Endothelial cell of umbilical vein (primary cell): ENCODE data around the gene MECP2. TPM values are rescaled to one million over a fixed set of nuclear protein-coding genes. Genes with fewer than 3 reads are reported as not detected.
A peak's percentile ranks its signal among the peaks of the same experiment; 100 is the strongest.

Source experiments
- BruUV-seq: library from RNA; stranded (reverse); fragments of 400-500 nt; replicated peaks from 2 replicates; lab custom pipeline; 2021; lab: Mats Ljungman, UMichigan
- CTCF ChIA-PET: fragments of 300-600, 350-600 bp; sonication (Branson Sonifier 250); formaldehyde crosslinking; loops from one replicate; lab custom pipeline; 2021; ENCODE audit warnings: antibody characterized with exemption, inconsistent platforms; lab: Charles Lee
- POLR2A ChIA-PET: fragments of 300-600, 350-600 bp; sonication (Branson Sonifier 250); formaldehyde crosslinking; loops from one replicate; lab custom pipeline; 2021; ENCODE audit warnings: antibody characterized with exemption, inconsistent platforms; lab: Charles Lee
- DNase-seq: peaks from one replicate; pipeline ENCODE4 v3.0.0-alpha.2; 2011; ENCODE audit warnings: low read depth, low spot score
- FAIRE-seq: peaks from 2 replicates; lab custom pipeline; 2011; peaks lifted over from hg19 to GRCh38; lab: Jason Lieb, UNC
- H2AFZ ChIP-seq: 2 replicates; pipeline ENCODE4 v1.6.0; 2012; ENCODE audit warnings: low read depth, low read length, control low read depth, inconsistent platforms
- H3K27ac ChIP-seq: 2 replicates; pipeline ENCODE4 v1.5.1; 2011; ENCODE audit warnings: low read depth, mild to moderate bottlenecking, control low read depth, low read length, moderate library complexity; ENCODE audit not compliant: insufficient read depth
- H3K27me3 ChIP-seq, 2 experiments: 2 replicates each; pipeline versions ENCODE4 v1.6.0 to v1.6.1; 2011; ENCODE audit warnings: low read length in 2 of 2, mixed read lengths in 1 of 2; ENCODE audit not compliant: control insufficient read depth in 2 of 2, insufficient read depth in 2 of 2
- H3K36me3 ChIP-seq, 2 experiments: 2 replicates in 1 of 2; 3 replicates in 1 of 2; pipeline ENCODE4 v1.5.1; 2011; ENCODE audit warnings: low read length in 2 of 2, mild to moderate bottlenecking in 1 of 2, moderate library complexity in 1 of 2; ENCODE audit not compliant: control insufficient read depth in 2 of 2, insufficient read depth in 2 of 2; ENCODE audit errors: extremely low read depth in 1 of 2
- H3K4me1 ChIP-seq: 3 replicates; pipeline ENCODE4 v1.5.1; 2011; ENCODE audit warnings: mild to moderate bottlenecking, low read length; ENCODE audit not compliant: control insufficient read depth, insufficient read depth; ENCODE audit errors: extremely low read depth
- H3K4me2 ChIP-seq: 2 replicates; pipeline ENCODE4 v1.6.1; 2011; ENCODE audit warnings: low read length, control low read depth, mixed read lengths; ENCODE audit not compliant: insufficient read depth
- H3K4me3 ChIP-seq, 3 experiments: fragments of 200-600 bp in 1 of 3; sonication (generic), shearing (Covaris generic) in 1 of 3; replicated peaks in 1 of 3; 2 replicates each; pipeline ENCODE4 v1.5.1; 2011 to 2016; ENCODE audit warnings: control low read depth in 3 of 3, low read length in 3 of 3, mild to moderate bottlenecking in 2 of 3, inconsistent platforms in 1 of 3, low read depth in 1 of 3, moderate library complexity in 1 of 3; ENCODE audit not compliant: insufficient read depth in 1 of 3
- H3K79me2 ChIP-seq: 2 replicates; pipeline ENCODE4 v1.6.0; 2012; ENCODE audit warnings: low read length, inconsistent platforms; ENCODE audit not compliant: control insufficient read depth, insufficient read depth
- H3K9ac ChIP-seq: replicated peaks from 2 replicates; pipeline ENCODE3; 2011; ENCODE audit warnings: low read length, control low read depth; ENCODE audit not compliant: insufficient read depth; ENCODE audit errors: extremely low read depth
- H3K9me1 ChIP-seq: replicated peaks from 3 replicates; pipeline ENCODE4 v1.6.0; 2011; ENCODE audit warnings: mild to moderate bottlenecking, low read length; ENCODE audit not compliant: control insufficient read depth, insufficient read depth; ENCODE audit errors: extremely low read depth
- H3K9me3 ChIP-seq: replicated peaks from 2 replicates; pipeline ENCODE4 v1.5.1; 2012; ENCODE audit warnings: low read length, inconsistent platforms; ENCODE audit not compliant: control insufficient read depth, insufficient read depth
- H4K20me1 ChIP-seq: replicated peaks from 2 replicates; pipeline ENCODE3; 2011; ENCODE audit warnings: mild to moderate bottlenecking, low read length; ENCODE audit not compliant: control insufficient read depth, insufficient read depth; ENCODE audit errors: extremely low read depth
- EZH2 ChIP-seq: IDR thresholded peaks from 2 replicates; pipeline ENCODE4 v1.6.1; 2012; ENCODE audit warnings: borderline replicate concordance, low read depth, mild to moderate bottlenecking, moderate library complexity, low read length, inconsistent platforms; ENCODE audit not compliant: severe bottlenecking
- FOS ChIP-seq: IDR thresholded peaks from 2 replicates; pipeline ENCODE4 v1.6.1; 2011; ENCODE audit warnings: mild to moderate bottlenecking, low read length, moderate library complexity, borderline replicate concordance; ENCODE audit not compliant: insufficient read depth
- GATA2 ChIP-seq: IDR thresholded peaks from 2 replicates; pipeline ENCODE4 v1.7.0; 2011; ENCODE audit warnings: low read depth, mild to moderate bottlenecking, moderate library complexity, mixed read lengths, low read length; ENCODE audit not compliant: insufficient read length, insufficient read depth
- JUN ChIP-seq: IDR thresholded peaks from 2 replicates; pipeline ENCODE4 v1.6.1; 2011; ENCODE audit warnings: borderline replicate concordance, low read depth; ENCODE audit not compliant: insufficient read length, insufficient read depth
- MYC ChIP-seq: IDR thresholded peaks from one replicate; pipeline ENCODE4 v1.6.1; 2011; ENCODE audit warnings: mild to moderate bottlenecking, low read depth, low read length
- POLR2A ChIP-seq: IDR thresholded peaks from 2 replicates; pipeline ENCODE4 v1.6.1; 2012; ENCODE audit warnings: low read depth, mild to moderate bottlenecking, control low read depth, low read length
- POLR2AphosphoS5 ChIP-seq: IDR thresholded peaks from 2 replicates; pipeline ENCODE4 v1.6.1; 2012; ENCODE audit warnings: low read depth, mild to moderate bottlenecking, control low read depth, low read length, moderate library complexity; ENCODE audit not compliant: insufficient read depth
- dilution Hi-C: fragments of 300-500 bp; cut with MboI; formaldehyde crosslinking; loops from one replicate; pipeline ENCODE4 v1.15.0; 2019; ENCODE audit warnings: low sequenced_read_pairs; ENCODE audit not compliant: extremely low pct_ligation_motif_present
- intact Hi-C: fragments of 100-400 bp; cut with micrococcal nuclease; formaldehyde crosslinking; loops from one replicate; pipeline ENCODE4 v1.10.0; 2022
- polyA plus RNA-seq, 4 experiments: library from polyadenylated mRNA; depleted of rRNA in 3 of 4; stranded (reverse) in 3 of 4; unstranded in 1 of 4; fragments of >200 nt; gene quantifications; 2 replicates each; pipeline versions ENCODE4 v1.2.1 to v1.2.3, GENCODE V29; 2011 to 2012; ENCODE audit warnings: missing spikeins in 1 of 4
- total RNA-seq: library from RNA; stranded (reverse); gene quantifications from 2 replicates; pipeline ENCODE4 v1.2.3, GENCODE V29; 2021
- TF ChIP-seq, protein P1 (sequence below), 2 donors: IDR thresholded peaks; 1 replicate in 1 of 2; 2 replicates in 1 of 2; pipeline ENCODE4 v1.5.1; 2011; ENCODE audit warnings: low read length in 2 of 2, mild to moderate bottlenecking in 2 of 2, moderate library complexity in 2 of 2, control low read depth in 1 of 2, inconsistent platforms in 1 of 2, low read depth in 1 of 2; ENCODE audit not compliant: insufficient read depth in 1 of 2; ENCODE audit errors: extremely low read depth in 1 of 2
- TF ChIP-seq, protein P2 (sequence below): IDR thresholded peaks from 2 replicates; pipeline ENCODE4 v1.6.1; 2011; ENCODE audit not compliant: insufficient read depth, insufficient read length

Gene MECP2
- total and polyA plus RNA-seq, 2 donors (not counting 3 experiments of a cell fraction or from before 2014, with no cell fraction given), result 9.0 to 45.3 TPM

GRCh38 chrX:154123241-154124219 lies 26.0 kb upstream of the MECP2 start:
- Histone ChIP-seq H3K79me2 (no peaks in the 10 kb centered on the region), H3K4me2 (no peak overlapping the region), H3K27ac (no peak overlapping the region), H3K36me3 (no peaks in the 10 kb centered on the region), H4K20me1 (no peaks in the 10 kb centered on the region), H3K9me3 (no peaks in the 10 kb centered on the region), H3K4me3 (no peak overlapping the region), H3K9me1 (no peaks in the 10 kb centered on the region), H3K9ac (no peak overlapping the region), H3K4me1 (no peaks in the 10 kb centered on the region), H3K27me3 (no peaks in the 10 kb centered on the region), H2AFZ (no peak overlapping the region)
- DNase-seq (peak; percentile 52), FAIRE-seq (peak; percentile 96)
- no TSS peak for BruUV-seq
- TF ChIP-seq POLR2A, result no peak
- no peak for TF ChIP-seq POLR2AphosphoS5
- TF ChIP-seq FOS, result no peak
- peak; percentile 96 for TF ChIP-seq GATA2
- TF ChIP-seq, protein P1, sequence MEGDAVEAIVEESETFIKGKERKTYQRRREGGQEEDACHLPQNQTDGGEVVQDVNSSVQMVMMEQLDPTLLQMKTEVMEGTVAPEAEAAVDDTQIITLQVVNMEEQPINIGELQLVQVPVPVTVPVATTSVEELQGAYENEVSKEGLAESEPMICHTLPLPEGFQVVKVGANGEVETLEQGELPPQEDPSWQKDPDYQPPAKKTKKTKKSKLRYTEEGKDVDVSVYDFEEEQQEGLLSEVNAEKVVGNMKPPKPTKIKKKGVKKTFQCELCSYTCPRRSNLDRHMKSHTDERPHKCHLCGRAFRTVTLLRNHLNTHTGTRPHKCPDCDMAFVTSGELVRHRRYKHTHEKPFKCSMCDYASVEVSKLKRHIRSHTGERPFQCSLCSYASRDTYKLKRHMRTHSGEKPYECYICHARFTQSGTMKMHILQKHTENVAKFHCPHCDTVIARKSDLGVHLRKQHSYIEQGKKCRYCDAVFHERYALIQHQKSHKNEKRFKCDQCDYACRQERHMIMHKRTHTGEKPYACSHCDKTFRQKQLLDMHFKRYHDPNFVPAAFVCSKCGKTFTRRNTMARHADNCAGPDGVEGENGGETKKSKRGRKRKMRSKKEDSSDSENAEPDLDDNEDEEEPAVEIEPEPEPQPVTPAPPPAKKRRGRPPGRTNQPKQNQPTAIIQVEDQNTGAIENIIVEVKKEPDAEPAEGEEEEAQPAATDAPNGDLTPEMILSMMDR (IDR thresholded peaks at IDR 0.05; ENCODE audit: extremely low read depth in 1 of 2, insufficient read depth in 1 of 2, low read depth in 1 of 2, low read length in 2 of 2), result no peak
- TF ChIP-seq MYC, result no peak
- TF ChIP-seq, protein P2, sequence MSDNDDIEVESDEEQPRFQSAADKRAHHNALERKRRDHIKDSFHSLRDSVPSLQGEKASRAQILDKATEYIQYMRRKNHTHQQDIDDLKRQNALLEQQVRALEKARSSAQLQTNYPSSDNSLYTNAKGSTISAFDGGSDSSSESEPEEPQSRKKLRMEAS, result no peak
- peak; percentile 5 for TF ChIP-seq JUN
- TF ChIP-seq EZH2, result no peak
- dilution Hi-C loops (no loop called here), intact Hi-C loops (no loop called here)
- CTCF ChIA-PET, result interaction anchor here (0.9 to 1.3 kb wide), 2 partner anchors 14 to 40 kb away, joined by 3 read pairs; no protein-coding TSS in a partner anchor
- POLR2A ChIA-PET, result no interaction called here
